Esophagus squamous epithelium (tissue), 4 donors: Measurements from ENCODE around the gene TRIM62.

Source experiments
- CTCF ChIP-seq, 6 experiments: fragments of 450-650 bp in 4 of 6; fragments of 200-600 bp in 2 of 6; sonication (generic) in 2 of 6; IDR thresholded peaks; one replicate each; pipeline ENCODE4 v1.5.1; 2016 to 2019; ENCODE audit warnings: antibody characterized with exemption in 6 of 6, mild to moderate bottlenecking in 4 of 6, moderate library complexity in 4 of 6
- POLR2A ChIP-seq, 4 donors: fragments of 450-650 bp; IDR thresholded peaks; one replicate each; pipeline ENCODE4 v1.6.1; 2017; ENCODE audit warnings: antibody characterized with exemption in 4 of 4, mild to moderate bottlenecking in 4 of 4, moderate library complexity in 3 of 4

- TF ChIP-seq CTCF (IDR thresholded peaks at IDR 0.05) = no peak
- no peak for TF ChIP-seq POLR2A (IDR thresholded peaks at IDR 0.05)
These were observed 39.0 kb upstream of the TRIM62 start for GRCh38 chr1:33220676-33221384.
